HG02571 (cell line): ENCODE data around the gene MRPL39.
A peak's percentile ranks its signal among the peaks of the same experiment; 100 is the strongest.
"Not testable (repeated sequence)": the region's sequence is repeated elsewhere in the genome, so short reads cannot be mapped to it uniquely, and the experiment has no call there.

Experiments
- ATAC-seq: cut with Tn5 transposase; IDR thresholded peaks from one replicate; pipeline ENCODE4 v1.9.1; 2021; ENCODE audit warnings: mild to moderate bottlenecking, moderate library complexity; ENCODE audit not compliant: unreplicated experiment

The MRPL39 gene

GRCh38 chr21:25607151-25608043 lies at the start of gene MRPL39:
TSS of gene MRPL39 (minus strand) at chr21:25607481. CDS start at chr21:25607475, 6 bp downstream.
- peak; percentile 94 for ATAC-seq

- ATAC-seq, result no peak
Observed at GRCh38 chr21:25656412-25656811, 49.1 kb upstream of the MRPL39 start.

GRCh38 chr21:25649146-25649545 lies 41.9 kb upstream of the MRPL39 start:
- no peak for ATAC-seq

- no peak for ATAC-seq
Observed at GRCh38 chr21:25647647-25648046, 40.4 kb upstream of the MRPL39 start.

GRCh38 chr21:25646474-25646873 lies 39.2 kb upstream of the MRPL39 start:
- no peak for ATAC-seq

- ATAC-seq, result no peak
Observed at GRCh38 chr21:25643486-25643885, 36.2 kb upstream of the MRPL39 start.

- no peak for ATAC-seq
Observed at GRCh38 chr21:25640943-25641292, 33.6 kb upstream of the MRPL39 start.

GRCh38 chr21:25640202-25640942 lies 33.1 kb upstream of the MRPL39 start:
- ATAC-seq, result peak; percentile 19

- ATAC-seq, result peak; percentile 55
Observed at GRCh38 chr21:25639551-25640201, 32.4 kb upstream of the MRPL39 start.

GRCh38 chr21:25638660-25639550 lies 31.6 kb upstream of the MRPL39 start, which contains the start of gene JAM2:
TSS of gene JAM2 (plus strand) at chr21:25639258. CDS start at chr21:25639822, 564 bp downstream.
- peak; percentile 71 for ATAC-seq

GRCh38 chr21:25637851-25638659 lies 30.8 kb upstream of the MRPL39 start:
- no peak for ATAC-seq

GRCh38 chr21:25636727-25637126 lies 29.4 kb upstream of the MRPL39 start:
- no peak for ATAC-seq

GRCh38 chr21:25635310-25635709 lies 28.0 kb upstream of the MRPL39 start:
- ATAC-seq, result no peak

GRCh38 chr21:25632296-25632695 lies 25.0 kb upstream of the MRPL39 start:
- no peak for ATAC-seq

- ATAC-seq, result no peak
Observed at GRCh38 chr21:25626757-25627156, 19.5 kb upstream of the MRPL39 start.

- not testable (repeated sequence) for ATAC-seq
Observed at GRCh38 chr21:25625776-25626555, 18.7 kb upstream of the MRPL39 start.

- ATAC-seq, result no peak
Observed at GRCh38 chr21:25625036-25625435, 17.8 kb upstream of the MRPL39 start.

GRCh38 chr21:25624511-25624910 lies 17.2 kb upstream of the MRPL39 start:
- no peak for ATAC-seq

GRCh38 chr21:25619198-25619597 lies 11.9 kb upstream of the MRPL39 start:
- no peak for ATAC-seq
